ENCODE results near the gene EMC8. TPM values are rescaled to one million over a fixed set of nuclear protein-coding genes. Genes with fewer than 3 reads are reported as not detected.

EMC8 gene
- polyA plus RNA-seq, 1 donor (not counting 4 experiments of a cell fraction or from before 2014, with no cell fraction given) = 38.5 TPM

GRCh38 chr16:85824161-85825135 is 25.1 kb upstream of the EMC8 start:
- Histone ChIP-seq H3K9ac (ENCODE audit: control insufficient read depth, extremely low read depth, insufficient read depth, low read length) (no peak overlapping the region), H3K36me3 (ENCODE audit: control insufficient read depth in 2 of 2, extremely low read depth in 1 of 2, insufficient read depth in 2 of 2, low read length in 2 of 2) (no peaks in the 10 kb centered on the region), H2AFZ (ENCODE audit: control insufficient read depth, low read length) (no peak overlapping the region), H3K79me2 (ENCODE audit: control insufficient read depth, insufficient read depth, low read length) (no peaks in the 10 kb centered on the region), H3K4me1 (ENCODE audit: control insufficient read depth, extremely low read depth, insufficient read depth, low read length) (no peaks in the 10 kb centered on the region), H3K4me2 (ENCODE audit: control insufficient read depth, extremely low read depth, insufficient read depth, low read depth, low read length) (no peak overlapping the region), H3K27me3 (ENCODE audit: control insufficient read depth, extremely low read depth, insufficient read depth, low read length) (peaks cover 6% of the 10 kb centered on the region), H3K9me3 (ENCODE audit: control insufficient read depth, low read depth, low read length) (peaks cover 2% of the 10 kb centered on the region), H3K27ac (ENCODE audit: control insufficient read depth, insufficient read depth, low read length) (no peak overlapping the region), H4K20me1 (ENCODE audit: control insufficient read depth, extremely low read depth, insufficient read depth, low read length) (no peaks in the 10 kb centered on the region), H3K9me1 (ENCODE audit: control insufficient read depth, extremely low read depth, insufficient read depth, low read length) (no peaks in the 10 kb centered on the region), H3K4me3 (ENCODE audit: control insufficient read depth in 2 of 3, extremely low read depth in 1 of 3, insufficient read depth in 2 of 3, low read depth in 1 of 3, low read length in 3 of 3) (no peak overlapping the region)
- dilution Hi-C loops (cut with MboI; ENCODE audit: extremely low pct_ligation_motif_present, low sequenced_read_pairs) = no loop called here
- TF ChIP-seq CTCF (optimal IDR thresholded peaks at IDR 0.05 in 1 of 3, IDR thresholded peaks at IDR 0.05 in 1 of 3, conservative IDR thresholded peaks at IDR 0.05 in 1 of 3; ENCODE audit: extremely low read depth in 1 of 3, insufficient read depth in 2 of 3, low read length in 3 of 3) (no peak), EZH2 (IDR thresholded peaks at IDR 0.05; ENCODE audit: low read length) (no peak)
- DNase-seq (ENCODE audit: low read depth, low spot score) (no peak), FAIRE-seq (no peak)

GRCh38 chr16:85823328-85823920 is 24.1 kb upstream of the EMC8 start:
- TF ChIP-seq EZH2 (IDR thresholded peaks at IDR 0.05; ENCODE audit: low read length) (no peak), CTCF (optimal IDR thresholded peaks at IDR 0.05 in 1 of 3, IDR thresholded peaks at IDR 0.05 in 1 of 3, conservative IDR thresholded peaks at IDR 0.05 in 1 of 3; ENCODE audit: extremely low read depth in 1 of 3, insufficient read depth in 2 of 3, low read length in 3 of 3) (no peak)
- no peak overlapping the region for H3K4me2 ChIP-seq (ENCODE audit: control insufficient read depth, extremely low read depth, insufficient read depth, low read depth, low read length)
- FAIRE-seq = no peak

More at GRCh38 chr16:85823328-85823920, 24.1 kb upstream of the EMC8 start:
- Histone ChIP-seq H2AFZ (ENCODE audit: control insufficient read depth, low read length) (no peak overlapping the region), H3K9me3 (ENCODE audit: control insufficient read depth, low read depth, low read length) (peaks cover 2% of the 10 kb centered on the region), H3K36me3 (ENCODE audit: control insufficient read depth in 2 of 2, extremely low read depth in 1 of 2, insufficient read depth in 2 of 2, low read length in 2 of 2) (no peaks in the 10 kb centered on the region), H3K4me3 (ENCODE audit: control insufficient read depth in 2 of 3, extremely low read depth in 1 of 3, insufficient read depth in 2 of 3, low read depth in 1 of 3, low read length in 3 of 3) (no peak overlapping the region), H3K9me1 (ENCODE audit: control insufficient read depth, extremely low read depth, insufficient read depth, low read length) (no peaks in the 10 kb centered on the region), H3K27ac (ENCODE audit: control insufficient read depth, insufficient read depth, low read length) (no peak overlapping the region), H4K20me1 (ENCODE audit: control insufficient read depth, extremely low read depth, insufficient read depth, low read length) (no peaks in the 10 kb centered on the region), H3K79me2 (ENCODE audit: control insufficient read depth, insufficient read depth, low read length) (no peaks in the 10 kb centered on the region), H3K4me1 (ENCODE audit: control insufficient read depth, extremely low read depth, insufficient read depth, low read length) (no peaks in the 10 kb centered on the region), H3K27me3 (ENCODE audit: control insufficient read depth, extremely low read depth, insufficient read depth, low read length) (peaks cover 6% of the 10 kb centered on the region), H3K9ac (ENCODE audit: control insufficient read depth, extremely low read depth, insufficient read depth, low read length) (no peak overlapping the region)
- dilution Hi-C loops (cut with MboI; ENCODE audit: extremely low pct_ligation_motif_present, low sequenced_read_pairs) = no loop called here
- DNase-seq (ENCODE audit: low read depth, low spot score) = no peak
